ENCODE results near the gene EML6.

GRCh38 chr2:54954158-54954557, 230.7 kb downstream of the EML6 start:
- no peak for TF ChIP-seq CTCF (IDR thresholded peaks at IDR 0.05 in 4 of 5, conservative IDR thresholded peaks at IDR 0.05 in 1 of 5)
- no peak for TF ChIP-seq POLR2A (IDR thresholded peaks at IDR 0.05)

All from gastrocnemius medialis (tissue), 4 donors.